Stimulated activated CD4-positive, alpha-beta T cell treated with anti-CD3 and anti-CD28 coated beads, Interleukin-12 subunit alpha, Interleukin-12 subunit beta, amount 100 ng/mL, for 48 hours (primary cell): ENCODE measurements around the gene PNLIP.
A peak's percentile ranks its signal among the peaks of the same experiment; 100 is the strongest.

Source experiments
- DNase-seq, 3 donors: peaks; one replicate each; pipeline ENCODE4 v3.0.0-alpha.2; 2020; ENCODE audit warnings: low read depth in 2 of 3, low spot score in 1 of 3

The PNLIP gene

DNA sequence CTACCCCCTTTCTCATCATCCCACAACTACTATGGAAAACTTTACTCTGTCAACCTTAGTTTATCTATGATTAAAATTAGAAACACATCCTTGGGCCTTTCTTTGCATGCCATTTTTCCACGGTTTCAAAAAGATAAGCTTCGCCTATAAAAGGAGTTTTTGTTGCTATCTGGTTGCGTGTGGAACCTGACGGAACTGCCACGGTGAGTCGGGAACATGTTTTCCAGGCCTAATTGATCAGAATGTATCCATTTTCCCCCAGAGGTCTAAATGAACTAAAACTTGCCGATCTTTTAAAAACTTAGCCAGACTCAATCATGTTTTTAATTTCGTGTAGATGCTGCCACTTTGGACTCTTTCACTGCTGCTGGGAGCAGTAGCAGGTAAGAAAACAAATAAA is at the start of gene PNLIP:
Gene PNLIP (plus strand): TSS at position 176 of the 400 bp plus-strand sequence. CDS start 162 bp downstream, at position 338.
- no peak for DNase-seq

DNA sequence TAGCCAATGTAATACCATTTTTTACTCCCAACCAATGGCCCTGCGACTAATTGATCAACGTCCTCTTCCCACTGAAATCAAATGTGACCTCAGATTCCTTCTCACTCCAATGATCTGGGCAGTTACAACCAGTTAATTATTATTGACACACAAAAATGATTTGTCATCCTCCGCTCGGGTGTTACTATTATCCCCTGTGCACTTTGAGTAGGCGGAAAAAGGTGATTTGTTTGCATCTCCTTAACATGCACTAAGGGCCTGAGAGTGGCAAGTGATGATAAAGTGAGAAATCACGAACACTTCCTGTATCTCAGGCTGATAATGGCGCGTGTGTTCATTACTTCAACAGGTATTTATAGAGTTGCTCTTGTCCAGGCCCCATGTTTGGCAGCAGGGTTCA is 40.9 kb upstream of the PNLIP start:
- DNase-seq, result no peak

DNA sequence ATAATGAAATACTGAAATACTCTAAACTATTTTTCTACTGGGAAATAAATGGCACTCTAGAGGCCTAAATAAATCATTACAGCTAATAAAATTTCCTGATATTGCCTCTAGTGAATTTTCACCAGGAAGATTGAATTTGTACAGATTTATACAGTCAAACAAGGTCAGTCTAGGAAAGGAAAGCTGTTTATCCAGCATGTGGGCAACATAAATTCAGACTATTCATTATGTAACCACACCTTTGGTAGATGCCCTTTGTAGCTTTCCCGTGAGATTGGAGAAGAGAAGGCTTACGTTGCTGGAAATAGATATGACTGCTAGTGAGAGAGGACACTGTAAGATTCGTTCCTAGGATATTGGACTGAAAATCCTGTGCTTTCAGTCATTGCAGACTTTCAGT is 35.2 kb upstream of the PNLIP start:
- DNase-seq, result no peak

DNA sequence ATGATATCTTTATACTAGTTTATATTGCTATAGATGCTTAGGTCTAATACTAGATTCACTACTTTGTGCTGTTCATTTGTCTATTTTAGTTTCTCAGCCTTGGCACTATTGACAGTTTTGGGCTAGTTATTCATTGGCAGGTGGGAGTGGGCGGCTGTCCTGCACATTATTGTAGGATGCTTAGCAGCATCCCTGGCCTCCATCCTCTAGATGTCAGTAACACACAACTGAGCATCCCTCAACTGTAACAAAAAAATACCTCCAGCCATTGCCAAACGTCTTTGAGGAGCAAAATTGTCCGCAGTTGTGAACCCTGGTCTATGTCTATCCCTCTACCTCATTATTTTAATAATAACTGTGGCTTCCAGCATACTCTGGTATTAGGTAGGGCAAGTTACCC is 34.4 kb upstream of the PNLIP start:
- no peak for DNase-seq

DNA sequence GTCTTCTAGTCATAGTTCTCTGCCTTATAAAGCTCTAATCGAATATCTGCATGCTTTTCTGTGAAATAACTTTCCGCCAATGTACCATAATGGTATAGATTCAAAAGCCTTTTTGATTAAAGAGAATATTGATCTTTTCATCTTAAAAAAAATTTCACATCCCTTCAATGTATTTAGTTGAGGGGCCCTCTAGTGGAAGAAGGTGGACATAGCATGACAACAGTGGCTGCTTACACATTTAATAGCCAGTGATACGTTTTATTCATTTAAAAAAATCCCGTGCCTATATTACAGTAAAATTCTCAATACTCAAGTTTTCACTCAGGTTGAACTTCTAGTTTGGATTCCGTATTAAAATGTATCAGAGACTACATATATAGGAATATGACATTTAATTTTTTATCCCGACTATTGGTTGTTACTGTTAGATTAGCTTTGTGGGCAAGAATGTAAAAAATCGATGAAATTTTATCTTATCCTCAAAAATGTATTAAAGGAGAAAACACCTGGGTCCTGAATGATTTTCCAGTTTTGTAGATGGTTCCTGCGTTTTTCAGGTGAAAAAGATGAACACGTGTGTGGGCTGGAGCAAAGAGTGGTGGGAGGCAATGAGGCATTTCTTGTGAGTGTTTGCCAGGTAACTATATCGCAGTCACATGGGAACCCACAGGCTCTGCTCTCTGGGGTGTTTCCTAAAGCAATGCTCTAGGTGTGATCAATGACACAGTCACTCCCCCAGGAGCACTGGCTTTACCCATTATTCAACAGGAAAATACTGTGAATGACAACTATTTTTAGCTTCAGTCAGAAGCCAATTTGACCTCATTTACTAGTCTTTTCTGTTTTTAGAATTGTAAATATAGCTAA is 24.1 kb upstream of the PNLIP start:
- peak in 2 of 3 donors; percentile 1 to 49 for DNase-seq

DNA sequence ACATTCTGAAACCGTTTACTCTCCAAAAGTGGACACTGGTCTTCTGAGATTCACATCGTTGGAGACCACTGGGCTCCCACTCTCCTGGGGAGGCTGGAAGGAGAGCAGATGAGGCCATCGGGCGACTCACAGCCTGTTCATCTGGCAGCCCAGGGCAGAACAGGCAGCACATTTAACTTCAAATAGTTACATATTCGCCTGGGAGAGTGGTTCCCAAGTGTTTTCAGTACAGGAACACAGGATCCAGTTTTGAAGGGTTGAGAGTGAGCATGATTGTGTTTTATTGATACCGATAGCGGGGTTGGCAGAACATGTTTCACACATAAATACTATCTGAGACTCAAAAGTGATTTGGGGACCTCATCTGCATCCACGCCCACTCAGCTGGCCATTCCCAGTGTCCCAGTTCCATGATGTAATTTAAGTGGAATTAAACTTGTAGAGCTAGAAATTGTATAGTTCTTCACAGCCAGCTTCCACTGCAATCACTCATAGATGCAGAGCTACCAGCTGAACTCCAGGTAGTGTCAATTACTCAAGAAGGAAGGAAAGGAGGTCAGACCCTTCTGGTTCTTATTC is 22.8 kb upstream of the PNLIP start:
- DNase-seq, result no peak

DNA sequence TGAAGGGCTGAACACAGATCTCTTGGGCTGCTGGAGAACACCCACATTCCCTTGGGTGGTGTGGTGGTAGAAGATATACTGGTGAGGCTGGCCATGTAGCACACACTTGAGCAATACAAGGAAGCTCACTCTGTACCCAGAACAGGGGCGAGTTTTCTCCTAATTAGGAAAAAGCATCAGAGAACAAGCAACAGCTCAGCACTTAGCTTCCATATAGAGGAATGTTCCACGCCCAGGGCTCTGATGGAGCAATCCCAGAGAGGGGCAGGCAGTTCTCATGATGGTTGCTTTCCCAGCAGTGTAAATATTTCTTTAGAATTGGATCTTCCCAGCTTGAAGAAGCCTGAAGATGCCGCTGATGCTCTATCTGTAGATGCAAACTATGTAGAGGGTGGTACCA is 21.0 kb upstream of the PNLIP start:
- no peak for DNase-seq

DNA sequence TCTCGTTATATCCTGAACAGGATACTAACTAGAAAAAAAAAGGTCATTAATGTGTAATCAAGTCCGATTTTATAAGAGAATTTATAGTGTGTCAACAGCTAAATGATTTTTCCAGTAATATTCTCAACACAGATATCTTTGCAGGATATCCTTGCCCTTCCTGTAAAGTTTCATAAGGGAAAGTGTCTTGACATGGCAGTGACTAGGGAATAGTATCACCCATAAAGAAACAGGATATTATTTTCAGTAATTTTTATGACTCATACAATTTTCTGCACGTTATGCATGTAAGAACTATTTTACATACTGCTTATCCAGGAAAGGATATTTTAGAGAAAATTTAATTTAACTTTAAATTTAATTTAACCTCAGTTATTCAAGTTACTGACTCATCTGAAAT is 19.5 kb upstream of the PNLIP start:
- DNase-seq, result no peak

DNA sequence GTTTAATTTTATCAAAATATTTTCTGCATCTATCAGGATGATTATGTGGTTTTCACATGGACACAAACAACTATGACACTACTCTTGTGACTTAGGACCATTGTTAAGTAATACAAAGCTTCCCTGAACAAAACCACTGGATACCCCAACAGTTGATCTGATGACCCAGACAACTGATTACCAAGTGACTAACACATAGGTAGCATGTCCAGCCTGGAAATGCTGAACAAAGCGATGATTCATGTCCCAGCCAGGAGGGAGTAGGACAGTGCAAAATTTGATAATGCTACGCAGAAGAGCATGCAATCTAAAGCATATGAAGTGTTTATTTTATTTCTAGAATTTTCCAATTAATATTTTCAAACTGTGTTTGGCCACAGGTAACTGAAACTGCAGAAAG is 8.9 kb upstream of the PNLIP start:
- no peak for DNase-seq

DNA sequence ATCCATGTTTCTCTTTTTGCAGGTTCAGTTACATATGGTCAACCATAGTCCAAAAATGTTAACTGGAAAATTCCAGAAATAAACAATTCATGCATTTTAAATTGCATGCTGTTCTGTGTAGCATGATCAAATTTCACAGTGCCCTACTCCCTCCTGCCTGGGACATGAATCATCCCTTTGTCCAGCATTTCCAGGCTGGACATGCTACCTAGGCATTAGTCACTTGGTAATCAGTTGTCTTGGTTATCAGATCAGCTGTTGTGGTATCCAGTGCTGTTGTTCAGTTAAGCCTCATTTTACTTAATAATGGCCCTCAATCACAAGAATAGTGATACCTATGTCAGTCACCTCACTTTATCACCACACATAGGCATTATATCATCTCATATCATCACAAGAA is 7.3 kb upstream of the PNLIP start:
- DNase-seq, result no peak

DNA sequence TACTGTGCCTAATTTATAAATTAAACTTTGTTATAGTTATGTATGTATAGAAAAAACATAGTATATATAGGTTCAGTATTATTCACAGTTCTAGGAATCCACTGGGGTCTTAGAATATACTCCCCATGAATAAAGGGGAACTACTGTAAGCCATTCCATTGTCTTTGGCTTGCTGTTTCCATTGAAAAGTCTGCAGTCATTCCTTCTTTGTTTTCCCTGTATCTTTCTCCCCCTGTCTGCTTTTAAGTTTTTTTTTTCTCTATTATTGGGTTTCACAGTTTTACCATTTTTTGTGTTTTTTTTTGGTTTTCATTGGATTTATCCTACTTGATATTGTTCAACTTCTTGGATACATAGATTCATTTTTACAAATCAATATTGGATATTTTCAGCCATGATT is 6.7 kb upstream of the PNLIP start:
- DNase-seq, result no peak

DNA sequence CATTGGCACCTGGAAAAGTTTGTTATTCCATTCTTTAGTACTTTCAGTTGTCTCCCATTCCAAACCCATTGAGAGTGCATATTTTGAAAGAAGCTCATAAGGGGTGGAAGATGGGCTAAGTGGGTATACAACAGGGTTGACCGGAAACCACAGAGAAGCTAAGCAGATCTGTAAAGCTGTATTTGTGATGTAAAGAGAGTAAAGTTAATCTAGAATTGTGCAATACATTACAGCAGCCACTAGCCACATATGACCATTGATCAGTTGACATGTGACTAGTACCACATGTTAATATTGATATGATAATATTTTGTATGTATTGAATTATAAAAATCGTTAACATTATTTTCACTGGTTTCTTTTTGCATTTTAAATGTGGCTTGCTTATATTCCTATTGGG is 4.9 kb upstream of the PNLIP start:
- DNase-seq, result no peak

DNA sequence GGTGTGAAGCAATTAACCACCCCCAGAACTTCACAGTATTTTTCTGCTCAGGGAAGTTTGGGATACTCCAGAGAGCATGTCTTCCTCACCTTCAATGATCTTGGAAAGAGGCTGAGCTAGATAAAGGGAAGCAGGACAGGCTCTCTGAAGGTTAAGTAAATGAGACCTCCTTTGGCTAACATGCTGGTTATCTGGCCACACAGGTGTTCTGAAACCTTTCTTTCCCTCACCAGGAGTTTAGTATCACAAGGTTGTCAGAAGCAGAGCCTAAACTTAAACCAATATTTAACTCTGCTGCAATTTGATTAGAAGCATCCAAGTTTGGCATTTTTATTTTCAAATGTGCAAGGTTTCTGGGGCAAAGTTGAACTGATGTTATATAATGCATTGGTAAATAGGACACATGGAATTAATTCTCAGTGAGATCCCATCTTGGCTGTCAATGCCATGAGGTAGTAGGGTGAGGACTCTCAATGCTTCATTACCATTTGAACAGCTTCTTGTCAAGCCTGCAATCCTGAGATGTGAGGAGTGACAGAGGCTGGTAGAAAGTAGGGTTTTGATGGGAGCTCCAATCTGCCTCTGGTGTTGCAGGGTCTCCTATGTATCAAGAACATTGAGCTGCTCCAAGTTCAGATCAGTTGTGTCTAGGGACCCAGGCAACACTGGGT is 3.6 kb upstream of the PNLIP start:
- no peak for DNase-seq

DNA sequence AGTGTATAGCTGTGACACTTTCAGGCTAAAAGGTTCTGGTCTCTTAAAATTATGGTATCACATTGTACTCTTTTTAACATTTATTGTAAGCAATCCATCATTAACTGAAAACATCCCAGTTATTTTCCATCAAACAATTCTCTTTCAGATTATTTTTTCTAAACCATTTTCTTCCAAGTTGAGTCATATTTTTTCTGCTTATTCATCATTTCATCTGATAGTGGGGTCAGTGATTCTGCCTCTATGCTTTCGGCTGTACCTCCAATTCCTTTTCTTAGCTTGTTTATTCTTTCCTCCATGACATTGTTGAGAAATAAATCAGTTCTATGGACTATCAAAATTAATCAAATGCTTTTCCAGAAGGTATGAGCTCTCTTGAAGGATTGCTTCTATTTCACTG is 609 bp upstream of the PNLIP start:
- no peak for DNase-seq

DNA sequence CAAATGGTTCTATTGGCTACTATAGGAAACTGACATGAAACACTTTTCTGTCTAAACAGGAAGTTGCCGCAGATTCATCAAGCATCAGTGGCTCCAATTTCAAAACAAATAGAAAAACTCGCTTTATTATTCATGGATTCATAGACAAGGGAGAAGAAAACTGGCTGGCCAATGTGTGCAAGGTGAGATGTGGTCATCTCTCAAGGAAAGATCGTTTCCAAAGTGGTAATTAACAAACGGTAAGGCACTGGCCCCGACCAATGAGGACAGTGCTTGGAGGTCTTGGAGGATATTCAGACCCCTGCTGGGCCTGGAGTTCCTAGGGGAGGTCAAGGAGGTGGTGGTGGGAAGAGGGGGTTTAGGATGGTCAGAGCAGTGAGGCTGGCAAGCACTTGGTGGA is 2.6 kb downstream of the PNLIP start:
- DNase-seq, result no peak

DNA sequence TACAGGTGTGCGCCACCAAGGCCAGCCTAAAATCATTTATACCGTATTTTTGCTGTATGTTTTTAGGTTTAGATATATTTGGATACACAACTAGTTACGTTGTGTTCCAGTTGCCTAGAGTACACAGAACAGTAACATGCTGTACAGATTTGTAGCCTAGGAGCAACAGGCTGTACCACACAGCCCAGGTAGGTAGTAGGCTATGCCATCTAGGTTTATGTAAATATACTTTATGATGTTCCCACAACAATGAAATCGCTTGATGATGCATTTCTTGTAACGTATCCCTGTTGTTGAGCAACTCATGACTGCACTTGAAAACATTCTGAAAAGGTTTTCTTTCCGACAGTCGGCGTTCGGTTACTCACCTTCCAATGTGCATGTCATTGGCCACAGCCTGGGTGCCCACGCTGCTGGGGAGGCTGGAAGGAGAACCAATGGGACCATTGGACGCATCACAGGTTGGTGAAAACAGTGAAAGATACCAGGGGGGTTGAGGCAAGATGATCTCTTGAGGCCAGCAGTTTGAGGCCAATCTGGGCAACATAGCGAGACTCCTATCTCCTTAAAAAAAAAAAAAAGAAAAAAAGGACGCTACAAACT is 7.7 kb downstream of the PNLIP start:
- DNase-seq, result no peak

DNA sequence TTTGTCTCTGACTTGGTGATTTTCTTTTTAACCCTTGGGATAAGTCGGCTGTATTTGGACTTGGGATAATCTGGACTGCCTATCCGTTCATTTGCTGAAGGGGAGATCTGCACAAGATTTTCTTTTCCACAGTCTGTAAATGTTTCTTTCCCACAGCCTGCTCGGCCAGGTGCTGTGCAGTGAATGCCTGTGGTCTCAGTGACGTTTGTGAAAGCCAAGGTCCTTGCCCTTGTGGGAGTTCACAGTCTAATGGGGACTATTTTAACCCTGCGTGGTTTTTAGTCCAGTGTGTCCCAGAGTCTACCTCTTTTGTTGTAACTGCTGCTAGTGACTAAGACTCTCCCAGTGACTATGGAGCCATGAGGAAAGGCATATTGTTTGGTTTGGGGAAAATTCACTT is 8.9 kb downstream of the PNLIP start:
- DNase-seq, result no peak

DNA sequence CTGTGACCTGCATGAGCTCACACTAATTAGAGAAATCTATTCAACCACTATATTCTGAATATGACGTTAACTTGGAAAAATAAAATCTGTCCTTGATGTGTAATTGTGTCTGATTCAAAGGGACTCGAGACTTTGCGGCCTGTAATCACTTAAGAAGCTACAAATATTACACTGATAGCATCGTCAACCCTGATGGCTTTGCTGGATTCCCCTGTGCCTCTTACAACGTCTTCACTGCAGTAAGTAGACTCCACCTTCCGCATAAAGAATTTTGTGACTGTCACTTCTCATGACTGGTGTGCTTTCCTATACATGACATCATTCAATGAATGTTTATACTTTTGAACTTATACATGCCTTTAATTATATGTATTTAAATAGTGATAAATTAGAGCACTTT is 10.1 kb downstream of the PNLIP start:
- no peak for DNase-seq

DNA sequence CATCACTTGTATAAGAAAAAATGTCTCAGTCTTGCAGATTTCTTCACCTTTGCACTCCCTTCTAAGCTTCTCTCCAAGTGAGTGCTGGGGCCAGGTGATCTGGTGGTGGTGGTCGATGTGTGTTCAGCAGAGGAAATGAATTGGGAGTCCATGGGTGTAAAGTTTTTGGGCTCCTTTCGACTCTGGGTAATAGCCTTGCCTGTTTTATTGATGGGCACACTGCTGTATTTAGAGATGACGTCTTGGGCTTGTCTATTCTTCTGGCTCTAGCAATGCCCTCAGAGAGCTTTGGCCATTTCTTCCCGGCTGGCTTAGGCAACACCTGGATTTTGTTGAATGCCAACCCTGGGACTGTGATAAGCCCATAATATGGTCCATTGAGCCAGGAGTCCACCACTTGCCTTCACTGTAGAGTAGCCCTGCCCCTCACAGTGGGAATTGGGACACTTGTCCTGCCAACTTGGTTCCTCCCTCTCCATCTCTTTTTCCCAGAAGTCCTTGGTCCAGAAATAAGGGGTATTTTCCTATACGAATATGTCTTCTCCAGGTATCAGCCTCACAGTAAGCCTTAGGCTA is 11.7 kb downstream of the PNLIP start:
- no peak for DNase-seq

DNA sequence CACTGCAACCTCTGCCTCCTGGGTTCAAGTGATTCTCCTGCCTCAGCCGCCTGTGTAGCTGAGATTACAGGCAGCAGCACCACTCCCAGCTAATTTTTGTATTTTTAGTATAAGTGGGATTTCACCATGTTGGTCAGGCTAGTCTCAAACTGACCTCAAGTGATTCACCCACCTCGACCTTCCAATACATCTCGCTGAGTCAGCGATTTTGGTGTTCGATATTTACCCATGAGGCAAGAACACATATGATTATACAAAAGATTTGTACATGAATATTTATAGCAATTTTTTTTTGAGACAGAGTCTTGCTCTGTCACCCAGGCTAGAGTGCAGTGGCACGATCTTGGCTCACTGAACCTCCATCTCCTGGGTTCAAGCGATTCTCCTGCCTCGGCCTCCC is 19.8 kb downstream of the PNLIP start:
- no peak for DNase-seq

DNA sequence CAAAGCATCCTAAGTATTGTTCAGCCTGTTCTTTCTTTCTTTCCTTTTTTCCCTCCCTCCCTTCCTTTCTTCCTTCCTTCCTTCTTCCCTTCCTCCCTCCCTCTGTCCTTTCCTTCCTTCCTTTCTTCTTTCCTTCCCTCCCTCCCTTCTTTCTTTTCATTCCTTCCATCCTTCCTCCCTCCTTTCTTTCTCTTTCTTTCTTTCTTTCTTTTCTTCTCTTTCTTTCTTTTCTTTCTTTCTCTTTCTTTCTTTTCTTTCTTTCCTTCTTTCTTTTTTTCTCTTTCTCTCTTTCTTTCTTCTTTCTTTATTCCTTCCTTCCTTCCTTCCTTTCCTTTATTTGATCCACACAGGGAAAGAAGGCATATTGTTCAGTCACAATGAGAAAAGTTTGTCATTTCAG is 21.2 kb downstream of the PNLIP start:
- DNase-seq, result no peak

DNA sequence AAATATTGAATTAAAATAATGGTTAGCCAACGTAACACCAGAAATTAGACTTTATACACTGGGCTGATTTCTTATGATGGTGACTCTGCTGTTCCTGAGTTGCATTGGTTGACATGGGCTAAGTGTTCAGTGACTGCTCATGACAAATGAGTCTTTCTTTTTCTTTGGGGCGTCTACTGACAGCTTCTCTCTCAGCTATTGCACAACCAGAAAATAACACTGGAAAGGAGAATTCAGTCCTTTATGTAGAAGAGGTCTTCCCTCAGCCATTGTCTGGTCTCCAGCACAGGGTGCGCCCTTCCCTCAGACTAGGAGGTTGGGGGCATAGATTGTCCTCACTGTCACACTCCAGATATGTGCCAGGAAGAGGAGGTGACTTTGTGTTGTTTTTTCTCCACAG is 21.6 kb downstream of the PNLIP start:
- no peak for DNase-seq
